HepG2 (cell line): ENCODE results near the gene RASIP1. TPM values are rescaled to one million over a fixed set of nuclear protein-coding genes. Genes with fewer than 3 reads are reported as not detected.
"Not testable (repeated sequence)": the region's sequence is repeated elsewhere in the genome, so short reads cannot be mapped to it uniquely, and the experiment has no call there.

Experiments used
- ATAC-seq: fragments of 200-7000 bp; cut with Tn5 transposase; 3 replicates; pipeline ENCODE4 v1.9.1; 2020; ENCODE audit warnings: mild to moderate bottlenecking, moderate library complexity
- BruUV-seq: library from RNA; stranded (reverse); fragments of 400-500 nt; replicated peaks from 2 replicates; lab custom pipeline; 2021; lab: Mats Ljungman, UMichigan
- CTCF ChIA-PET: fragments of 300-600 bp; formaldehyde crosslinking; extraction: SDS; loops from one replicate; lab custom pipeline; 2021; ENCODE audit warnings: low total read pairs, inconsistent platforms, low intra/inter-chr PET ratio; lab: Yijun Ruan, JAX
- POLR2A ChIA-PET: fragments of 350-600 bp; sonication (Branson Sonifier 250); formaldehyde crosslinking; loops from one replicate; lab custom pipeline; 2020; ENCODE audit warnings: antibody characterized with exemption, inconsistent platforms; lab: Yijun Ruan, JAX
- DNase-seq: peaks from one replicate; pipeline ENCODE4 v3.0.0-alpha.2; 2015; ENCODE audit warnings: low spot score
- FAIRE-seq: peaks from 3 replicates; lab custom pipeline; 2011; peaks lifted over from hg19 to GRCh38; lab: Jason Lieb, UNC
- H2AFZ ChIP-seq: one replicate; pipeline ENCODE4 v1.6.1; 2011; ENCODE audit warnings: low read length, inconsistent platforms
- H3K27ac ChIP-seq: fragments of 300-600 bp; 3 replicates; pipeline ENCODE4 v1.8.0; 2011; ENCODE audit warnings: mixed run types, mild to moderate bottlenecking, mixed read lengths, low read length, inconsistent platforms; ENCODE audit not compliant: insufficient read depth; ENCODE audit errors: extremely low read length
- H3K27me3 ChIP-seq, 2 experiments: fragments of 200-600 bp in 1 of 2; 2 replicates in 1 of 2; 3 replicates in 1 of 2; pipeline versions ENCODE4 v1.6.0 to v1.8.0; 2011; ENCODE audit warnings: low read length in 2 of 2, mild to moderate bottlenecking in 2 of 2, moderate library complexity in 2 of 2, inconsistent platforms in 1 of 2; ENCODE audit not compliant: insufficient read depth in 2 of 2, control insufficient read depth in 1 of 2
- H3K36me3 ChIP-seq, 2 experiments: fragments of 200-600 bp in 1 of 2; replicated peaks in 1 of 2; 2 replicates in 1 of 2; 3 replicates in 1 of 2; pipeline versions ENCODE4 v1.5.1 to v1.8.0; 2011; ENCODE audit warnings: low read length in 2 of 2, inconsistent platforms in 1 of 2; ENCODE audit not compliant: insufficient read depth in 2 of 2, control insufficient read depth in 1 of 2
- H3K4me1 ChIP-seq: 2 replicates; pipeline ENCODE4 v1.5.1; 2012; ENCODE audit warnings: low read length, inconsistent platforms; ENCODE audit not compliant: insufficient read depth
- H3K4me2 ChIP-seq: 2 replicates; pipeline ENCODE4 v1.6.0; 2011; ENCODE audit warnings: low read depth, low read length, inconsistent platforms
- H3K4me3 ChIP-seq, 3 experiments: fragments of 200-600 bp in 1 of 3; sonication (generic), shearing (Covaris generic) in 1 of 3; replicated peaks in 1 of 3; 2 replicates each; pipeline ENCODE4 v1.5.1; 2011 to 2016; ENCODE audit warnings: low read length in 3 of 3, inconsistent platforms in 2 of 3, low read depth in 2 of 3, mild to moderate bottlenecking in 2 of 3, control low read depth in 1 of 3, mixed read lengths in 1 of 3; ENCODE audit not compliant: insufficient read depth in 1 of 3
- H3K79me2 ChIP-seq: one replicate; pipeline ENCODE4 v1.6.1; 2011; ENCODE audit warnings: low read length, inconsistent platforms; ENCODE audit not compliant: insufficient read depth
- H3K9ac ChIP-seq: 2 replicates; pipeline ENCODE4 v1.6.0; 2011; ENCODE audit warnings: mild to moderate bottlenecking, low read depth, low read length, inconsistent platforms; ENCODE audit not compliant: insufficient read depth
- H3K9me3 ChIP-seq: 2 replicates; pipeline ENCODE4 v1.5.1; 2012; ENCODE audit warnings: mild to moderate bottlenecking, low read length
- H4K20me1 ChIP-seq: 2 replicates; pipeline ENCODE4 v1.6.0; 2011; ENCODE audit warnings: inconsistent platforms, mild to moderate bottlenecking, low read length, moderate library complexity; ENCODE audit not compliant: insufficient read depth
- AGO2 ChIP-seq: fragments of 200-400 bp; formaldehyde crosslinking; optimal IDR thresholded peaks from 2 replicates; pipeline ENCODE3; 2017; ENCODE audit warnings: mild to moderate bottlenecking, low read depth, low read length, moderate library complexity
- HOXD1 ChIP-seq: sonication (generic); formaldehyde crosslinking; IDR thresholded peaks from 2 replicates; pipeline ENCODE4 v1.5.0; 2020; ENCODE audit warnings: missing genetic modification reagents
- IRF1 ChIP-seq: sonication (generic); formaldehyde crosslinking; IDR thresholded peaks from 2 replicates; pipeline ENCODE4 v1.4.0; 2020; ENCODE audit warnings: low read depth, mild to moderate bottlenecking, missing genetic modification reagents
- MAZ ChIP-seq, 2 experiments: sonication (generic) in 1 of 2; formaldehyde crosslinking in 1 of 2; IDR thresholded peaks; 2 replicates each; pipeline versions ENCODE4 v1.5.0 to v1.6.1; 2012 to 2020; ENCODE audit warnings: low read depth in 2 of 2, mild to moderate bottlenecking in 2 of 2, borderline replicate concordance in 1 of 2, improper control_type of control experiment in 1 of 2, low read length in 1 of 2, missing genetic modification reagents in 1 of 2, moderate library complexity in 1 of 2
- MTF2 ChIP-seq: sonication (generic); formaldehyde crosslinking; IDR thresholded peaks from 2 replicates; pipeline ENCODE4 v1.5.0; 2020; ENCODE audit warnings: missing genetic modification reagents, borderline replicate concordance
- PATZ1 ChIP-seq: sonication (generic); formaldehyde crosslinking; IDR thresholded peaks from 2 replicates; pipeline ENCODE4 v1.4.0; 2020; ENCODE audit warnings: missing genetic modification reagents
- POLR2A ChIP-seq, 2 experiments: IDR thresholded peaks; 2 replicates each; pipeline ENCODE4 v1.6.1; 2011; ENCODE audit warnings: low read depth in 2 of 2, low read length in 2 of 2, mild to moderate bottlenecking in 1 of 2, moderate library complexity in 1 of 2; ENCODE audit not compliant: insufficient read depth in 1 of 2
- SP1 ChIP-seq, 2 experiments: fragments of 450-650 bp in 1 of 2; sonication (generic) in 1 of 2; formaldehyde crosslinking in 1 of 2; IDR thresholded peaks; 2 replicates each; pipeline versions ENCODE4 v1.4.0 to v1.6.1; 2016 to 2020; ENCODE audit warnings: missing genetic modification reagents in 1 of 2
- ZNF263 ChIP-seq: sonication (generic); formaldehyde crosslinking; IDR thresholded peaks from 2 replicates; pipeline ENCODE4 v1.4.0; 2020; ENCODE audit warnings: missing genetic modification reagents
- ZNF34 ChIP-seq: sonication (generic); formaldehyde crosslinking; IDR thresholded peaks from 2 replicates; pipeline ENCODE4 v1.4.0; 2020; ENCODE audit warnings: mild to moderate bottlenecking, missing genetic modification reagents, borderline replicate concordance
- ZNF768 ChIP-seq: sonication (generic); formaldehyde crosslinking; IDR thresholded peaks from 2 replicates; pipeline ENCODE4 v1.4.0; 2020; ENCODE audit warnings: missing genetic modification reagents
- ZSCAN29 ChIP-seq: sonication (generic); formaldehyde crosslinking; conservative IDR thresholded peaks from 2 replicates; pipeline ENCODE4 v1.4.0; 2020; ENCODE audit warnings: mild to moderate bottlenecking, missing genetic modification reagents
- WGBS: methylation state at CpG from one replicate; pipeline ENCODE4 v1.1.6; 2017; ENCODE audit warnings: low lambda C conversion rate; 5-methylcytosine and 5-hydroxymethylcytosine counted together
- in situ Hi-C: cut with HindIII; loops from 2 replicates; pipeline ENCODE4 v1.10.0; 2017; ENCODE audit warnings: low pct_unique_long_range_greater_than_20kb; ENCODE audit not compliant: extremely low pct_ligation_motif_present
- intact Hi-C: fragments of 100-400 bp; cut with micrococcal nuclease; formaldehyde crosslinking; loops from one replicate; pipeline ENCODE4 v1.10.0; 2022; ENCODE audit not compliant: unreplicated experiment
- polyA plus RNA-seq, 8 experiments: library from polyadenylated mRNA; depleted of rRNA in 3 of 8; stranded (reverse) in 7 of 8; unstranded in 1 of 8; fragments of >200 nt; fragmentation: Illumina TruSeq in 4 of 8; extraction: Trizol in 4 of 8; gene quantifications; 2 replicates each; pipeline versions ENCODE4 v1.2.1 to v1.2.3, GENCODE V29; 2011 to 2016; ENCODE audit warnings: low read depth in 4 of 8, missing spikeins in 1 of 8, mixed read lengths in 1 of 8; ENCODE audit not compliant: insufficient read depth in 1 of 8
- total RNA-seq, 5 experiments: library from RNA; depleted of rRNA; stranded (reverse); fragments of >200 nt; fragmentation: Illumina TruSeq; extraction: Trizol; gene quantifications; 2 replicates each; pipeline ENCODE4 v1.2.3, GENCODE V29; 2016; ENCODE audit warnings: low read depth in 1 of 5

The RASIP1 gene
- total and polyA plus RNA-seq, 2 of the 13 experiments (the other 11 are each of a cell fraction or from before 2014, with no cell fraction given) = 0.44 to 0.58 TPM

GRCh38 chr19:48718106-48718505 is 22.3 kb downstream of the RASIP1 start:
- POLR2A ChIA-PET = interaction anchor here (0.7 to 6.3 kb wide), 2 partner anchors 20 to 215 kb away, joined by 3 to 40 read pairs; no protein-coding TSS in a partner anchor
- H2AFZ ChIP-seq, CTCF ChIA-PET: not testable (repeated sequence)

GRCh38 chr19:48716562-48717291 is 23.7 kb downstream of the RASIP1 start:
- 49% methylated on average over 9 of the region's 24 CpGs for WGBS
- intact Hi-C loops = no loop called here
- H4K20me1 ChIP-seq = no peaks in the 10 kb centered on the region
- H3K4me1 ChIP-seq = peaks cover 64% of the 10 kb centered on the region
- ATAC-seq (no peak), FAIRE-seq (no peak), DNase-seq (no peak)
- H2AFZ ChIP-seq = no peak overlapping the region
- ChIA-PET POLR2A (interaction anchor here (0.5 to 6.3 kb wide), 12 partner anchors 11 to 98 kb away, joined by 3 to 40 read pairs (median 3); partner anchors contain the start of genes FUT2, RPL18 and SPHK2), CTCF (no interaction called here)
- in situ Hi-C loops = no loop called here
- no peaks in the 10 kb centered on the region for H3K9me3 ChIP-seq
- peak overlapping the region; percentile 31 to 58 (median 43); a peak in 4 of 6 replicates for H3K4me3 ChIP-seq
- peaks cover 5% of the 10 kb centered on the region for H3K79me2 ChIP-seq
- 0 out of 2 replicates have a peak overlapping the region, but pooled peaks have one; percentile 26 for H3K9ac ChIP-seq
- H3K36me3 ChIP-seq = no peaks in the 10 kb centered on the region
- peak overlapping the region; percentile 99 for H3K4me2 ChIP-seq
- peak overlapping the region; percentile 53 for H3K27ac ChIP-seq
- BruUV-seq = no TSS peak
- no peaks in the 10 kb centered on the region; a peak in 1 of 5 replicates for H3K27me3 ChIP-seq
- TF ChIP-seq ZSCAN29 (CRISPR knock-in tag) (no peak), POLR2A (IDR thresholded peaks at IDR 0.05; ENCODE audit: insufficient read depth in 1 of 2, low read depth in 2 of 2, low read length in 2 of 2) (peak in 1 of 2 experiments; percentile 30; a peak in 2 of 4 replicates), MAZ (IDR thresholded peaks at IDR 0.05; ENCODE audit: borderline replicate concordance, low read depth, low read length) (no peak), MAZ (CRISPR knock-in tag; IDR thresholded peaks at IDR 0.05; ENCODE audit: low read depth) (0 out of 2 replicates have a peak, but pooled peaks have one; percentile 39), PATZ1 (CRISPR knock-in tag) (peak; percentile 20; the same call in 1 of the 2 replicates), SP1 (IDR thresholded peaks at IDR 0.05) (no peak), SP1 (CRISPR knock-in tag; IDR thresholded peaks at IDR 0.05) (0 out of 2 replicates have a peak, but pooled peaks have one; percentile 8), IRF1 (CRISPR knock-in tag) (no peak), ZNF768 (CRISPR knock-in tag) (peak; percentile 38; the same call in 1 of the 2 replicates), HOXD1 (no peak), ZNF34 (CRISPR knock-in tag) (no peak), AGO2 (peak; percentile 37), MTF2 (no peak), ZNF263 (peak; percentile 97)

More at GRCh38 chr19:48718106-48718505, 22.3 kb downstream of the RASIP1 start:
- FAIRE-seq, H3K9me3 ChIP-seq, DNase-seq, intact Hi-C loops, H3K79me2 ChIP-seq, H3K27me3 ChIP-seq, H4K20me1 ChIP-seq, H3K36me3 ChIP-seq, in situ Hi-C loops, ATAC-seq: not testable (repeated sequence)
- Histone ChIP-seq H3K4me3 (peak overlapping the region in 1 of 3 experiments; percentile 85; a peak in 2 of 6 replicates), H3K4me1 (peaks cover 56% of the 10 kb centered on the region), H3K27ac (peak overlapping the region; percentile 74), H3K4me2 (peak overlapping the region; percentile 99), H3K9ac (peak overlapping the region; percentile 81; the same call in 1 of the 2 replicates)
- 84% methylated on average over 13 of the region's 13 CpGs for WGBS
- TSS peak; percentile 50 for BruUV-seq
